Esophagus muscularis mucosa (tissue), 3 donors: ENCODE data around the gene CD82.

ENCODE experiments used
- POLR2A ChIP-seq: fragments of 450-650 bp; IDR thresholded peaks from one replicate; pipeline ENCODE4 v1.6.1; 2017; ENCODE audit warnings: antibody characterized with exemption, moderate library complexity, mild to moderate bottlenecking, low read depth
- TF ChIP-seq, protein P1 (sequence below), 3 experiments: fragments of 200-600 bp in 2 of 3; fragments of 450-650 bp in 1 of 3; sonication (generic) in 2 of 3; IDR thresholded peaks; one replicate each; pipeline ENCODE4 v1.5.1; 2017 to 2019; ENCODE audit warnings: antibody characterized with exemption in 3 of 3, mild to moderate bottlenecking in 2 of 3, moderate library complexity in 1 of 3

DNA sequence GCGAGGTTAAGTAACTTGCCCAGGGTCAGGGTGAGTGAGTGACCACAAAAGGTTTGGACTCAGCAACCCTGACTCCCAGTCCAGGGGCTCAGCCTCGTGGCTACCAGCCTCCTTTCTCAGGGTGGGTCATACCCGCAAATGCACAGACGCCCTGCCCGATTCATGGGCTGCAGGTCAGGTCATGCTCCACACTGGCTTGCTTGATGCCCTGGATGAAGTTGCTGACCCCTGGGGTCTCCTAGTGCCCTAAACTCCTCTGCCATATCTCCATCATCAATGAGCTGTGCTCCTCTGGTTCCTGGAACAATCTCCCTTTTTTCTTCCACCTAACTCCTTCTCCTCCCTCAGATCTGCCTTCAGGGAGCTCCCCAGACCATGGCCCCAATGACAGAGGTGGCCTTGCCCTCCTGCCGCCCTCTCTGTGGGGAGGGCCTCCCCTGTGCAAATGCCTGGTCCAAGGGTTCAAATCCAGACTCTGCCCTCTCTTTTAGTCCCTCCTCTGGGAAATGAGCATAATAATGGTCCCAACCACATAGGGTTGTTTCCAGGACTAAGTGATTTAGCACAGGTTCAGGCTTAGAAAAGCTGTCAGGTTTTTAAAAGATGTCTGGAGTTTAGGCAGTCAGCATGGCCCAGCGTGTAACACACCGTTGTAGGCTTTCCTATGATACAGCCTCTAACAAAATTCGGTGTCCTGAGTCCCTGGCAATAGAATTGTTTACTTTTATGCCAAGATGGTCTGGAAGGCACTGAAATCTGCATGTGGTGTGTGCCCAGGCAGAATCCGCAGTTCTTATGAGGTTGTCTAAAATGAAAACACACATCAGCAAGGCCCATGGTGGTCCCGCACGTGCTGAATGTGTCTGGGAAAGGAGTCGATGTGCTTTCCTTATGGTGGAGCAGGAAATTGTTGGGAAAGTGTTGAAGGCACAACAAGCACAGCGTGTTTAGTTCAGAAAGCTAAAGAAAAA is 63.6 kb downstream of the CD82 start:
- TF ChIP-seq POLR2A, result no peak
- TF ChIP-seq, protein P1, sequence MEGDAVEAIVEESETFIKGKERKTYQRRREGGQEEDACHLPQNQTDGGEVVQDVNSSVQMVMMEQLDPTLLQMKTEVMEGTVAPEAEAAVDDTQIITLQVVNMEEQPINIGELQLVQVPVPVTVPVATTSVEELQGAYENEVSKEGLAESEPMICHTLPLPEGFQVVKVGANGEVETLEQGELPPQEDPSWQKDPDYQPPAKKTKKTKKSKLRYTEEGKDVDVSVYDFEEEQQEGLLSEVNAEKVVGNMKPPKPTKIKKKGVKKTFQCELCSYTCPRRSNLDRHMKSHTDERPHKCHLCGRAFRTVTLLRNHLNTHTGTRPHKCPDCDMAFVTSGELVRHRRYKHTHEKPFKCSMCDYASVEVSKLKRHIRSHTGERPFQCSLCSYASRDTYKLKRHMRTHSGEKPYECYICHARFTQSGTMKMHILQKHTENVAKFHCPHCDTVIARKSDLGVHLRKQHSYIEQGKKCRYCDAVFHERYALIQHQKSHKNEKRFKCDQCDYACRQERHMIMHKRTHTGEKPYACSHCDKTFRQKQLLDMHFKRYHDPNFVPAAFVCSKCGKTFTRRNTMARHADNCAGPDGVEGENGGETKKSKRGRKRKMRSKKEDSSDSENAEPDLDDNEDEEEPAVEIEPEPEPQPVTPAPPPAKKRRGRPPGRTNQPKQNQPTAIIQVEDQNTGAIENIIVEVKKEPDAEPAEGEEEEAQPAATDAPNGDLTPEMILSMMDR (IDR thresholded peaks at IDR 0.05), result no peak
